Ascending aorta (tissue), 2 donors: Measurements from ENCODE around the gene TP53I13. TPM values are rescaled to one million over a fixed set of nuclear protein-coding genes. Genes with fewer than 3 reads are reported as not detected.

Experiments used
- DNase-seq, 2 donors: peaks; one replicate each; pipeline ENCODE4 v3.0.0-alpha.2; 2019; ENCODE audit warnings: low spot score in 2 of 2
- H3K27ac ChIP-seq, 2 donors: fragments of 200-600 bp; sonication (generic); one replicate each; pipeline ENCODE4 v1.5.1; 2016 to 2017; ENCODE audit warnings: mild to moderate bottlenecking in 1 of 2
- H3K27me3 ChIP-seq: fragments of 200-600 bp; sonication (generic); one replicate; pipeline ENCODE4 v1.5.1; 2017
- H3K36me3 ChIP-seq, 2 donors: fragments of 200-600 bp; sonication (generic); one replicate each; pipeline ENCODE4 v1.5.1; 2016
- H3K4me1 ChIP-seq, 2 donors: fragments of 200-600 bp; sonication (generic); one replicate each; pipeline ENCODE4 v1.5.1; 2016 to 2017; ENCODE audit warnings: mild to moderate bottlenecking in 1 of 2
- H3K4me3 ChIP-seq, 2 donors: fragments of 200-600 bp; sonication (generic); one replicate each; pipeline ENCODE4 v1.5.1; 2016 to 2017; ENCODE audit warnings: mild to moderate bottlenecking in 1 of 2
- H3K9me3 ChIP-seq, 2 donors: fragments of 200-600 bp; sonication (generic); one replicate each; pipeline ENCODE4 v1.5.1; 2016
- intact Hi-C: fragments of 100-400 bp; cut with DNase I; formaldehyde crosslinking; loops from one replicate; pipeline ENCODE4 v1.15.1; 2023
- total RNA-seq: library from RNA; depleted of rRNA; stranded (reverse); fragments of >200 nt; gene quantifications from one replicate; pipeline ENCODE4 v1.1.0, GENCODE V29; 2016
- TF ChIP-seq, protein P1 (sequence below), 3 experiments: fragments of 200-600 bp in 2 of 3; fragments of 450-650 bp in 1 of 3; sonication (generic) in 2 of 3; IDR thresholded peaks; one replicate each; pipeline ENCODE4 v1.5.1; 2016 to 2019; ENCODE audit warnings: antibody characterized with exemption in 3 of 3, mild to moderate bottlenecking in 1 of 3, moderate library complexity in 1 of 3

TP53I13 gene
- total RNA-seq, 1 donor from 2014 or later: 93.7 TPM

DNA sequence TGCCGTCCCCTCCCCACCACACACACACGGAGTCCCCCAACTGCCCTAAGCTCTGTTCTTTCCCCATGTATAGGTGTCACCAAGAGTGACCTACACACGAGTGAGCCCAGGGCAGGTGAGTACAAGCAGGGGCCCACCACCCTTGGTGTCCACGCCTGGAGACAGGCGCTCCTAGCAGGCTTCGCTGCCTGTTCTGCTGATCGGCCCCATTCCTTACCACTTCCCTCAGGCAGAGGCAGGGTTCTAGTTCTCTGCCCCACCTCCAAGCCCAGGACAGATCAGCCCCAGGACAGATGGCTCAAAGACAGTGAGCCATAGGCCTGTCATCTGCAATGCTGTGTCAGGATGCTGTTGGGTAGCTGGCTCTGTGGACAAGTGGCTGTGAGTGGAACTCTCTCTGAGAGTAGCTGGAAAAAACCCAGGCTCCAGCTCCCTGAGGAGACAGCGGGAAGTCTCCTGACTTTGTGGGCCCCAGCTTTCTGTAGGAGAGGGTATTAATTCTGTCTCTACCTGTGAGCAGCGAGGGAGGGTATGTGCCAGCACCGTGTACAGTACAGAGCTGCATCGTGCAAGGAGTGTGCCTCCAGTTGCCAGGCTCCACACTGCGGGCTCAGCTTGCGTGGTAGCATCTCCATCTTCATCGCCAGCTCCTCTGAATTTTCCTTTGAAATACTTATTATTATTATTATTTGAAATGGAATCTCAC lies 897 bp downstream of the TP53I13 start:
- Histone ChIP-seq H3K27ac (peak overlapping the region; percentile 86 to 91), H3K4me1 (peaks cover 13 to 27% of the 10 kb centered on the region in 2 donors), H3K9me3 (no peaks in the 10 kb centered on the region), H3K36me3 (peaks cover 5 to 6% of the 10 kb centered on the region in 2 donors), H3K4me3 (peak overlapping the region; percentile 83 to 95), H3K27me3 (no peaks in the 10 kb centered on the region)
- DNase-seq: peak in 1 of 2 donors; percentile 60
- intact Hi-C loops: loop anchor here (2.0 kb wide), 1 partner anchor 19 kb away; the partner anchor contains the start of gene GIT1
- TF ChIP-seq, protein P1, sequence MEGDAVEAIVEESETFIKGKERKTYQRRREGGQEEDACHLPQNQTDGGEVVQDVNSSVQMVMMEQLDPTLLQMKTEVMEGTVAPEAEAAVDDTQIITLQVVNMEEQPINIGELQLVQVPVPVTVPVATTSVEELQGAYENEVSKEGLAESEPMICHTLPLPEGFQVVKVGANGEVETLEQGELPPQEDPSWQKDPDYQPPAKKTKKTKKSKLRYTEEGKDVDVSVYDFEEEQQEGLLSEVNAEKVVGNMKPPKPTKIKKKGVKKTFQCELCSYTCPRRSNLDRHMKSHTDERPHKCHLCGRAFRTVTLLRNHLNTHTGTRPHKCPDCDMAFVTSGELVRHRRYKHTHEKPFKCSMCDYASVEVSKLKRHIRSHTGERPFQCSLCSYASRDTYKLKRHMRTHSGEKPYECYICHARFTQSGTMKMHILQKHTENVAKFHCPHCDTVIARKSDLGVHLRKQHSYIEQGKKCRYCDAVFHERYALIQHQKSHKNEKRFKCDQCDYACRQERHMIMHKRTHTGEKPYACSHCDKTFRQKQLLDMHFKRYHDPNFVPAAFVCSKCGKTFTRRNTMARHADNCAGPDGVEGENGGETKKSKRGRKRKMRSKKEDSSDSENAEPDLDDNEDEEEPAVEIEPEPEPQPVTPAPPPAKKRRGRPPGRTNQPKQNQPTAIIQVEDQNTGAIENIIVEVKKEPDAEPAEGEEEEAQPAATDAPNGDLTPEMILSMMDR (IDR thresholded peaks at IDR 0.05): no peak

DNA sequence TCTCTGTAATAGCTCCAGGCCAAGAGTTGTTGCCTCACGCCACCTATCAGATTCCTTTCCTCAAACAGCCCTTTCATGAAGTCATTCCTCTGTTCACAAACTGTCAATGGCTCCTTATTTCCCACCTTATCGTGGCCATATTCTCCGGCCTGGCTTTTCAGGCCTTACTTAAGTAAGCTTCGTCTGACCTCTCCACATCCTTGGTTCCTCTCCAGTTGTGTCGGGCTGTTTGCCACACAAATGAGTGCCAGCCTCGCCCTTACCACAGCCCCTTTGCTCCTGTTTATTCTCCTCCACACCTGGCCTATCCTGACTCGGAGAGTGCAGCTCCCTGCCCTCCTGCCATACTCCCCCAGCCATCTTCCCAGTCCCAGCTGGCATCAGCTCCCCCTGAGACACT lies 2.0 kb downstream of the TP53I13 start:
- DNase-seq: no peak
- peaks cover 13 to 27% of the 10 kb centered on the region in 2 donors for H3K4me1 ChIP-seq
- H3K27ac ChIP-seq: no peak overlapping the region
- no peaks in the 10 kb centered on the region for H3K27me3 ChIP-seq
- intact Hi-C loops: no loop called here
- no peaks in the 10 kb centered on the region for H3K9me3 ChIP-seq
- TF ChIP-seq, protein P1 (IDR thresholded peaks at IDR 0.05): no peak
- no peak overlapping the region for H3K4me3 ChIP-seq
- H3K36me3 ChIP-seq: peaks cover 14 to 17% of the 10 kb centered on the region in 2 donors

DNA sequence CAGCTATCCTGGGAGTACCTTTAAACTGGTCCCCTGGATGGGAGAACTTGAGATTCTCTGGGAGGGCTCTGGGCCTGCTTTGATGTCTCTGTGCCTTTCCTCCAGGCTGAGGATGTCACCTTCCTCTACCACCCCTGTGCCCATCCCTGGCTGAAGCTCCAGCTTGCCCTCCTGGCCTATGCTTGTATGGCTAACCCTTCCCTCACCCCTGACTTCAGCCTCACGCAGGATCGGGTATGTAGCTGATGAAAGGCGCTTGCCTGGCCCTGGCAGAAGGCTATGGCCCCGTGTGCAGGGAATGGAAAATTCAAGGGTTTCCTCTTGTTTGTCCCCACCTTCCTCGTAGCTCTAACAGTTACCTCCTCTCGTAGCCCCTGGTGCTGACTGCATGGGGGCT lies 3.0 kb downstream of the TP53I13 start:
- Histone ChIP-seq H3K9me3 (no peaks in the 10 kb centered on the region), H3K4me3 (no peak overlapping the region), H3K4me1 (peaks cover 11 to 19% of the 10 kb centered on the region in 2 donors), H3K27me3 (no peaks in the 10 kb centered on the region), H3K36me3 (peaks cover 23 to 27% of the 10 kb centered on the region in 2 donors), H3K27ac (peak overlapping the region; percentile 54)
- TF ChIP-seq, protein P1 (IDR thresholded peaks at IDR 0.05): no peak
- intact Hi-C loops: no loop called here
- DNase-seq: no peak

DNA sequence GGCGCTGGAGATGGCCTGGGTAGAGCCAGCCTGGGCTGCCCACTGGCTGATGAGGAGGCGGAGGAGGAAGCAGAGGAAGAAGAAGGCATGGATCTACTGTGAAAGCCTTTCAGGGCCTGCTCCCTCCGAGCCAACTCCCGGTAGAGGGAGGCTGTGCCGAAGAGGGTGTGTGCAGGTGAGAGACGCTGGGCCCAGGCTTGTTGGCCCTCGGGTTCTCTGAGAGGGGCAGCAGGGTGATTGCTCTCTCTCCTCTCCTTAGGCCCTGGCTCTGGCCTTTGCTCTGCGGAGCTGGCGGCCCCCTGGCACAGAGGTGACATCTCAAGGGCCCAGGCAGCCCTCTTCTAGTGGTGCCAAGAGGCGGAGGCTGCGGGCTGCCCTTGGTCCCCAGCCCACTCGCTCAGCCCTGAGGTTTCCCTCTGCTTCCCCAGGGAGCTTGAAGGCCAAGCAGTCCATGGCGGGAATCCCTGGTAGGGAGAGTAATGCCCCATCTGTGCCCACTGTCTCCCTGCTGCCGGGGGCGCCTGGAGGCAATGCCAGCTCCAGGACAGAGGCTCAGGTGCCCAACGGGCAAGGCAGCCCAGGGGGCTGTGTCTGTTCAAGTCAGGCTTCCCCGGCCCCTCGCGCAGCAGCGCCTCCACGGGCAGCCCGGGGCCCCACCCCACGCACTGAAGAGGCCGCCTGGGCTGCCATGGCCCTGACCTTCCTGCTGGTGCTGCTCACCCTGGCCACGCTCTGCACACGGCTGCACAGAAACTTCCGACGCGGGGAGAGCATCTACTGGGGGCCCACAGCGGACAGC lies 3.6 kb downstream of the TP53I13 start:
- H3K9me3 ChIP-seq: no peaks in the 10 kb centered on the region
- peak overlapping the region; percentile 43 to 61 for H3K4me3 ChIP-seq
- intact Hi-C loops: no loop called here
- H3K36me3 ChIP-seq: peaks cover 29 to 33% of the 10 kb centered on the region in 2 donors
- TF ChIP-seq, protein P1 (IDR thresholded peaks at IDR 0.05): no peak
- peak overlapping the region; percentile 54 for H3K27ac ChIP-seq
- peak in 1 of 2 donors; percentile 67 for DNase-seq
- H3K4me1 ChIP-seq: peaks cover 10 to 17% of the 10 kb centered on the region in 2 donors
- no peaks in the 10 kb centered on the region for H3K27me3 ChIP-seq

DNA sequence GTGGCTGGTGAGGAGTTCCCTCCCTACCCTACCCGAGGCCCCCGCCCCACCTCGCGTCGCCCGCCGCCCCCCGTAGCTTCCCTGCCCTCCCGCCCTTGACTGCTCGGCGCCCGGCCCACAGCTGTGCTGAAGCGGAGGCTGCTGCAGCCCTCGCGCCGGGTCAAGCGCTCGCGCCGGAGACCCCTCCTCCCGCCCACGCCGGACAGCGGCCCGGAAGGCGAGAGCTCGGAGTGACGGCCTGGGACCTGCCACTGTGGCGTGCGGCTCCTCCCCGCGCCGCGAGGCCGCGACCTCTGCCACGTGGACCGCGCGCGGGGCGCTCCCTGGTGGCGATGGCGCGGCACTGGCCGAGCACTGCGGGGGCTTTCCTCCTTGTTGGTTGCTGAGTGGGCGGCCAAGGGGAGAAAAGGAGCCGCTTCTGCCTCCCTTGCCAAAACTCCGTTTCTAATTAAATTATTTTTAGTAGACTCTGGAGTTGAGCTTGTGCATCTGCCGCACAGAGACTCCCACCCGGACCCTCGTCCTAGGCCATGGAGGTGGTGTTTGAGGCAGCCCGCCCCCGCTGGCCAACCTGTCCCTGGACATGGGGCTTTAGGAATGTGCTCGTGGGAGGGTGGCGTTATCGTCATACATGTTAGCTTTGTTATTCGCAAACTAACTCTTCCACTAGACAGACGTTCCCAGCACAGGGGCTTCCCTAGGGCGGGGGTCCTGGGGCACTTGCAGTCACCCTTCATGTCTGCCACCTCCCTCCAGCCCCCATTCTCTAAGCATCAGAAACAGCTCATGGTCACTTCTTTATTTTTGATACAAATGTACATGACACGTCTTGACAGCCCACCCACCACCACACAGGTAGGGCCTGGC lies 4.4 kb downstream of the TP53I13 start:
- Histone ChIP-seq H3K27me3 (no peaks in the 10 kb centered on the region), H3K4me3 (peak overlapping the region; percentile 43 to 61), H3K27ac (peak overlapping the region; percentile 54), H3K9me3 (no peaks in the 10 kb centered on the region), H3K36me3 (peaks cover 33 to 41% of the 10 kb centered on the region in 2 donors), H3K4me1 (peaks cover 13 to 24% of the 10 kb centered on the region in 2 donors)
- intact Hi-C loops: no loop called here
- peak in 1 of 2 donors; percentile 81 for DNase-seq
- TF ChIP-seq, protein P1 (IDR thresholded peaks at IDR 0.05): peak; percentile 75 to 80 (median 76)
